Measurements from ENCODE around the gene CCR8.

CCR8 gene

GRCh38 chr3:39291903-39292329 is 37.6 kb upstream of the CCR8 start:
- peak; percentile 59 to 61 for DNase-seq (ENCODE audit: low read depth in 2 of 2)
- H3K4me3 ChIP-seq (replicated peaks in 1 of 2; ENCODE audit: low read depth in 2 of 2, low read length in 2 of 2): no peak overlapping the region
- TF ChIP-seq CTCF (IDR thresholded peaks at IDR 0.05; ENCODE audit: low read depth, low read length): peak; percentile 89

GRCh38 chr3:39292961-39293360 is 36.5 kb upstream of the CCR8 start:
- TF ChIP-seq CTCF (IDR thresholded peaks at IDR 0.05; ENCODE audit: low read depth, low read length): no peak
- no peak for DNase-seq (ENCODE audit: low read depth in 2 of 2)
- H3K4me3 ChIP-seq (replicated peaks in 1 of 2; ENCODE audit: low read depth in 2 of 2, low read length in 2 of 2): no peak overlapping the region

GRCh38 chr3:39294446-39295183 is 34.9 kb upstream of the CCR8 start:
- DNase-seq (ENCODE audit: low read depth in 2 of 2): no peak
- no peak overlapping the region for H3K4me3 ChIP-seq (replicated peaks in 1 of 2; ENCODE audit: low read depth in 2 of 2, low read length in 2 of 2)
- TF ChIP-seq CTCF (IDR thresholded peaks at IDR 0.05; ENCODE audit: low read depth, low read length): no peak

GRCh38 chr3:39295184-39295775 is 34.2 kb upstream of the CCR8 start:
- no peak for DNase-seq (ENCODE audit: low read depth in 2 of 2)
- H3K4me3 ChIP-seq (replicated peaks in 1 of 2; ENCODE audit: low read depth in 2 of 2, low read length in 2 of 2): no peak overlapping the region
- TF ChIP-seq CTCF (IDR thresholded peaks at IDR 0.05; ENCODE audit: low read depth, low read length): no peak

GRCh38 chr3:39296197-39297077 is 33.1 kb upstream of the CCR8 start:
- DNase-seq (ENCODE audit: low read depth in 2 of 2): no peak
- H3K4me3 ChIP-seq (replicated peaks in 1 of 2; ENCODE audit: low read depth in 2 of 2, low read length in 2 of 2): no peak overlapping the region
- no peak for TF ChIP-seq CTCF (IDR thresholded peaks at IDR 0.05; ENCODE audit: low read depth, low read length)

- no peak for DNase-seq (ENCODE audit: low read depth in 2 of 2)
- TF ChIP-seq CTCF (IDR thresholded peaks at IDR 0.05; ENCODE audit: low read depth, low read length): no peak
- H3K4me3 ChIP-seq (replicated peaks in 1 of 2; ENCODE audit: low read depth in 2 of 2, low read length in 2 of 2): no peak overlapping the region
These were observed 30.2 kb upstream of the CCR8 start for GRCh38 chr3:39299279-39299678.
